GM19023 (cell line): ENCODE measurements around the gene MTA1.
A peak's percentile ranks its signal among the peaks of the same experiment; 100 is the strongest.

Experiments
- ATAC-seq: cut with Tn5 transposase; IDR thresholded peaks from one replicate; pipeline ENCODE4 v1.9.1; 2021; ENCODE audit warnings: mild to moderate bottlenecking, moderate library complexity; ENCODE audit not compliant: unreplicated experiment

MTA1 gene

GRCh38 chr14:105401699-105402098 lies 17.9 kb upstream of the MTA1 start:
- no peak for ATAC-seq

GRCh38 chr14:105408592-105408991 lies 11.0 kb upstream of the MTA1 start:
- no peak for ATAC-seq

GRCh38 chr14:105409364-105409763 lies 10.3 kb upstream of the MTA1 start:
- no peak for ATAC-seq

GRCh38 chr14:105410642-105411016 lies 9.0 kb upstream of the MTA1 start:
- ATAC-seq: no peak

GRCh38 chr14:105411017-105411941 lies 8.3 kb upstream of the MTA1 start:
- no peak for ATAC-seq

- ATAC-seq: no peak
Observed at GRCh38 chr14:105411985-105412770, 7.4 kb upstream of the MTA1 start.

- ATAC-seq: no peak
Observed at GRCh38 chr14:105412771-105413543, 6.7 kb upstream of the MTA1 start.

- no peak for ATAC-seq
Observed at GRCh38 chr14:105413544-105413886, 6.1 kb upstream of the MTA1 start.

GRCh38 chr14:105414456-105415371 lies 4.9 kb upstream of the MTA1 start:
- peak; percentile 51 for ATAC-seq

- no peak for ATAC-seq
Observed at GRCh38 chr14:105415481-105416428, 3.9 kb upstream of the MTA1 start.

- ATAC-seq: no peak
Observed at GRCh38 chr14:105416671-105417070, 3.0 kb upstream of the MTA1 start.

GRCh38 chr14:105417690-105418121 lies 1.9 kb upstream of the MTA1 start:
- ATAC-seq: no peak

- ATAC-seq: no peak
Observed at GRCh38 chr14:105418269-105419194, 1.1 kb upstream of the MTA1 start.

- no peak for ATAC-seq
Observed at GRCh38 chr14:105420101-105420973, 710 bp downstream of the MTA1 start.

- ATAC-seq: no peak
Observed at GRCh38 chr14:105420974-105421674, 1.5 kb downstream of the MTA1 start.
